ENCODE measurements around the gene WNT6. TPM values are rescaled to one million over a fixed set of nuclear protein-coding genes. Genes with fewer than 3 reads are reported as not detected.

Gene WNT6
- total RNA-seq, 1 donor from 2014 or later = not detected

Small RNAs within 50 kb of the gene (small RNA-seq; reads per million reads assigned to genes)
- gene RNU6-642P (ENCODE audit: low replicate concordance) = not detected

Other genes with a start within 250 kb of the WNT6 start
- gene ZNF142, start 200.2 kb upstream of the WNT6 start, total RNA-seq = 13.8 TPM
- gene BCS1L, start 200.1 kb upstream of the WNT6 start, total RNA-seq = 23.6 TPM
- gene RNF25, start 187.8 kb upstream of the WNT6 start, total RNA-seq = 15.5 TPM
- 15.5 TPM for gene STK36, start 187.7 kb upstream of the WNT6 start, total RNA-seq
- gene TTLL4, start 149.0 kb upstream of the WNT6 start, total RNA-seq = 9.6 TPM
- 4.4 TPM for gene CYP27A1, start 77.7 kb upstream of the WNT6 start, total RNA-seq
- gene PRKAG3, start 28.0 kb upstream of the WNT6 start, total RNA-seq = not detected
- gene WNT10A, start 21.0 kb downstream of the WNT6 start, total RNA-seq = not detected
- gene CDK5R2, start 99.9 kb downstream of the WNT6 start, total RNA-seq = 11.6 TPM
- gene FEV, start 125.4 kb downstream of the WNT6 start, total RNA-seq = not detected
- not detected for gene CRYBA2, start 133.6 kb downstream of the WNT6 start, total RNA-seq
- 0.74 TPM for gene CFAP65, start 181.7 kb downstream of the WNT6 start, total RNA-seq
- 0.25 TPM for gene IHH, start 201.1 kb downstream of the WNT6 start, total RNA-seq

All from temporal lobe (tissue), 2 donors.